OCI-LY3 (cell line): ENCODE data around the gene KRABD2.

ENCODE experiments used
- H2AFZ ChIP-seq: fragments of 200-600, 300-600 bp; shearing (Covaris generic); 2 replicates; pipeline ENCODE4 v1.6.0; 2014; ENCODE audit warnings: antibody characterized with exemption, low read depth, low read length
- H3K27ac ChIP-seq: fragments of 200-600, 300-600 bp; sonication (generic); 2 replicates; pipeline ENCODE4 v1.5.1; 2014; ENCODE audit warnings: mild to moderate bottlenecking, low read length, moderate library complexity, mixed read lengths
- H3K27me3 ChIP-seq: fragments of 200-600, 300-600 bp; sonication (generic); 2 replicates; pipeline ENCODE4 v1.6.1; 2014; ENCODE audit warnings: low read depth, low read length, mixed read lengths
- H3K36me3 ChIP-seq: fragments of 200-600, 300-600 bp; sonication (generic); replicated peaks from 2 replicates; pipeline ENCODE3; 2014; ENCODE audit warnings: low read depth, low read length, mixed read lengths
- H3K4me1 ChIP-seq: fragments of 300-600, 200-600 bp; sonication (generic); 2 replicates; pipeline ENCODE4 v1.6.1; 2014; ENCODE audit warnings: low read length, mixed read lengths
- H3K4me2 ChIP-seq: fragments of 200-600, 300-600 bp; sonication (generic); 2 replicates; pipeline ENCODE4 v1.6.1; 2014; ENCODE audit warnings: low read length, mixed read lengths
- H3K4me3 ChIP-seq: fragments of 300-600, 200-600 bp; sonication (generic); 2 replicates; pipeline ENCODE4 v1.5.1; 2014; ENCODE audit warnings: antibody characterized with exemption, mild to moderate bottlenecking, low read length, moderate library complexity
- H3K79me2 ChIP-seq: fragments of 300-600, 200-600 bp; shearing (Covaris generic); 2 replicates; pipeline ENCODE4 v1.6.1; 2014; ENCODE audit warnings: mild to moderate bottlenecking, low read length, mixed read lengths
- H3K9ac ChIP-seq: fragments of 300-600, 200-600 bp; shearing (Covaris generic); 2 replicates; pipeline ENCODE4 v1.6.0; 2014; ENCODE audit warnings: mild to moderate bottlenecking, low read length, moderate library complexity
- H3K9me3 ChIP-seq: fragments of 200-600, 300-600 bp; shearing (Covaris generic); 2 replicates; pipeline ENCODE4 v1.6.1; 2014; ENCODE audit warnings: low read length, mixed read lengths; ENCODE audit not compliant: insufficient read depth
- H4K20me1 ChIP-seq: fragments of 200-600, 300-600 bp; sonication (generic); 2 replicates; pipeline ENCODE4 v1.6.1; 2016; ENCODE audit warnings: low read length, mixed read lengths; ENCODE audit not compliant: insufficient read depth
- CTCF ChIP-seq: fragments of 200-600, 300-600 bp; sonication (generic); IDR thresholded peaks from 2 replicates; pipeline ENCODE4 v1.5.1; 2014; ENCODE audit warnings: antibody characterized with exemption, low read length, low read depth
- EZH2phosphoT487 ChIP-seq: fragments of 200-600 bp; shearing (Covaris generic); IDR thresholded peaks from 2 replicates; pipeline ENCODE4 v1.6.1; 2018; ENCODE audit warnings: antibody characterized with exemption, mixed run types, low read depth

Gene KRABD2

GRCh38 chr17:8392674-8393469 lies 16.4 kb upstream of the KRABD2 start:
- Histone ChIP-seq H4K20me1 (no peaks in the 10 kb centered on the region), H3K36me3 (no peaks in the 10 kb centered on the region), H3K27ac (no peak overlapping the region), H3K9me3 (no peaks in the 10 kb centered on the region), H3K27me3 (no peaks in the 10 kb centered on the region), H3K79me2 (no peaks in the 10 kb centered on the region), H3K4me3 (no peak overlapping the region), H3K4me1 (peaks cover 6% of the 10 kb centered on the region), H3K9ac (no peak overlapping the region), H2AFZ (no peak overlapping the region), H3K4me2 (no peak overlapping the region)
- TF ChIP-seq CTCF (no peak), EZH2phosphoT487 (no peak)

DNA sequence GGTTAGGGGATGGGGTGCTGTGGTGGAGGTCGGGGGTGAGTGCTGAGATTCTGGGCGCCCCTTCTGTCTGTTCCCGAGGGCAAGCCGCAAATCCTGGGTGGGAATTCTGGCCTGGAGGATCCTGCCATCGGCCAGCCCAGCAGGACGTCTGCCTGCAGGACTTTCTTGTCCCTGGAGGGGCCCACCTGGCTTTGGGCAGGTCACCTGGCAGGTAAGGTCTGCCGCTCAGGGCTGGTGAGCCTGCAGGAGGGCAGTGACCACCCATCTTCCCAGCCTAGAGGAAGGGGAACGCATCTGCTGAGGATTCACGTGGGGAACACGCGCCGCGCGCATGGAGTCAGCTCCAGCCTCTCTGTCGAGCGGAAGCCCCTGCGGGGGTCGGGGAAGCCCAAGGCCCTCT lies 15.8 kb upstream of the KRABD2 start:
- no peak overlapping the region for H2AFZ ChIP-seq
- no peaks in the 10 kb centered on the region for H3K27me3 ChIP-seq
- H3K9ac ChIP-seq: no peak overlapping the region
- H3K27ac ChIP-seq: no peak overlapping the region
- no peak overlapping the region for H3K4me2 ChIP-seq
- no peaks in the 10 kb centered on the region for H3K79me2 ChIP-seq
- no peaks in the 10 kb centered on the region for H3K9me3 ChIP-seq
- no peaks in the 10 kb centered on the region for H3K36me3 ChIP-seq
- no peaks in the 10 kb centered on the region for H4K20me1 ChIP-seq
- no peak overlapping the region for H3K4me3 ChIP-seq
- TF ChIP-seq EZH2phosphoT487: no peak
- TF ChIP-seq CTCF: no peak
- peaks cover 6% of the 10 kb centered on the region for H3K4me1 ChIP-seq

GRCh38 chr17:8391711-8392110 lies 15.2 kb upstream of the KRABD2 start:
- no peak overlapping the region for H2AFZ ChIP-seq
- no peak overlapping the region for H3K4me3 ChIP-seq
- TF ChIP-seq CTCF: no peak
- no peak for TF ChIP-seq EZH2phosphoT487
- no peak overlapping the region for H3K27ac ChIP-seq
- peaks cover 6% of the 10 kb centered on the region for H3K4me1 ChIP-seq
- H3K9me3 ChIP-seq: no peaks in the 10 kb centered on the region
- H4K20me1 ChIP-seq: no peaks in the 10 kb centered on the region
- H3K4me2 ChIP-seq: no peak overlapping the region
- no peaks in the 10 kb centered on the region for H3K27me3 ChIP-seq
- no peaks in the 10 kb centered on the region for H3K79me2 ChIP-seq
- no peaks in the 10 kb centered on the region for H3K36me3 ChIP-seq
- H3K9ac ChIP-seq: no peak overlapping the region

DNA sequence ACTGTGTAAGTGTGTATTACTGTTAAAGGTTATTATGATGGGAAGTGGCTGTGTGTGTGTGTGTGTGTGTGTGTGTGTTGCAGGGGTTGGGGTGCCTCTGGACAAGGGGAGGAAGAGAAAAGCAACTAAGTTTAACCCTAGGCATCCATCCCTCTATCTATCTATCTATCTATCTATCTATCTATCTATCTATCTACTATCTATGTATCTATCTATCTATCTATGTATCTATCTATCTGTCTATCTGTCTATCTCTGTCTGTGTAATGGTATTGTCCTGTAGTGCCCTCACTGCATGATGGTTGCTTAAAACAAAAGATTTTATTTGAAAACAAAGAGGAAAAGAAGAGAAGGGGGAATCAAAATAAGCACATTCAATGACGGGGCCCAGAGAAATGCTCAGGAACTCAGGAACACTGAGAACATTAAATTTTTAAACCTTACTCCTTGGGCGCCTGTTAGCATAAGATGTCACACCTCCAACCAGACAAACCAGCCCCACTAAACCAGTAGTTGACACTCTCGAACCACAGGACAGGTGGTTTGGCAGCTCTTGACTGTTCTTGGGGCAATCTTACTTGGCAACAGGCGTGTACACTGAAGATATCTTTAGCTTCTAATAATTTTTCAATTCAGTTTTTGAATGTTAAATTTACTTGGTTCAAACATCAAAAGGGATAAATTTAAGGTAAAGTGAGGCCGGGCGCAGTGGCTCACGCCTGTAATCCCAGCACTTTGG lies 11.6 kb upstream of the KRABD2 start:
- Histone ChIP-seq H3K79me2 (peaks cover 12% of the 10 kb centered on the region), H3K4me2 (no peak overlapping the region), H3K4me3 (no peak overlapping the region), H3K4me1 (peaks cover 4% of the 10 kb centered on the region; the same call in 1 of the 2 replicates), H2AFZ (no peak overlapping the region), H3K27ac (no peak overlapping the region), H3K9me3 (no peaks in the 10 kb centered on the region), H3K9ac (no peak overlapping the region), H3K36me3 (no peaks in the 10 kb centered on the region), H3K27me3 (no peaks in the 10 kb centered on the region), H4K20me1 (no peaks in the 10 kb centered on the region)
- TF ChIP-seq CTCF: no peak
